ENCODE measurements around the gene BLOC1S1.

DNA sequence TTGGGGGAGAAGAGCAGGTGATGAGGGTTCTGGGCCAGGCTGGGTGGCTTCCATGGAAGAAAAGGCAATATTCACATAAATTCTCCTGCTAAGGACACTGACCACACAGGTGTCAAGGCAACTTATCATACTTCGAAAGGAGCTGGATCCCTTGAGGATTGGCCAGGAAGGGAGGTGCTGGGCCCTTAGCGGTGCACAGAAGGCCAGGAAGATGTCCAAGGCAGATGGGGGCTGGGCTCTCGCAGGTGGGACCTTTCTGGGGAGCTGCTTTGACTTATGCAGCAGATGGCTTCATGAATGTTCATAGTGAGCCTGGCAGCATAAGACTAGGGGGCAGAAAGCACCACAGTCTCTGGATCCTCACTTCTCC, 9.1 kb downstream of the BLOC1S1 start:
- TF ChIP-seq CTCF (IDR thresholded peaks at IDR 0.05), result no peak
- no peak for TF ChIP-seq POLR2A (IDR thresholded peaks at IDR 0.05)

Measured in right lobe of liver (tissue), 4 donors.